Fibroblast of the aortic adventitia (primary cell): Measurements from ENCODE around the gene EEFSEC. TPM values are rescaled to one million over a fixed set of nuclear protein-coding genes. Genes with fewer than 3 reads are reported as not detected.

ENCODE experiments used
- DNase-seq: peaks from one replicate; pipeline ENCODE4 v3.0.0-alpha.2; 2010; ENCODE audit warnings: low read depth
- H3K4me3 ChIP-seq: 2 replicates; pipeline ENCODE4 v1.5.1; 2011; ENCODE audit warnings: low read depth, mild to moderate bottlenecking, control low read depth, low read length, moderate library complexity
- CTCF ChIP-seq: IDR thresholded peaks from 2 replicates; pipeline ENCODE4 v1.5.1; 2011; ENCODE audit warnings: mild to moderate bottlenecking, low read length, control low read depth, inconsistent platforms; ENCODE audit not compliant: insufficient read depth
- total RNA-seq: library from RNA; depleted of rRNA; stranded (reverse); fragments of >200 nt; gene quantifications from 2 replicates; pipeline ENCODE4 v1.2.3, GENCODE V29; 2012; ENCODE audit warnings: low replicate concordance

Gene EEFSEC
- total RNA-seq, 1 donor, result 8.1 TPM

GRCh38 chr3:128229106-128229857, 76.0 kb downstream of the EEFSEC start:
- no peak for DNase-seq
- no peak for TF ChIP-seq CTCF
- H3K4me3 ChIP-seq, result no peak overlapping the region

- TF ChIP-seq CTCF, result no peak
- H3K4me3 ChIP-seq, result no peak overlapping the region
- no peak for DNase-seq
These were observed 78.3 kb downstream of the EEFSEC start for GRCh38 chr3:128231606-128232005.

- TF ChIP-seq CTCF, result no peak
- H3K4me3 ChIP-seq, result no peak overlapping the region
- DNase-seq, result no peak
These were observed 79.3 kb downstream of the EEFSEC start for GRCh38 chr3:128232376-128233178.

GRCh38 chr3:128235207-128235926, 82.1 kb downstream of the EEFSEC start:
- H3K4me3 ChIP-seq, result no peak overlapping the region
- no peak for TF ChIP-seq CTCF
- DNase-seq, result no peak

GRCh38 chr3:128236657-128237056, 83.4 kb downstream of the EEFSEC start:
- H3K4me3 ChIP-seq, result no peak overlapping the region
- no peak for DNase-seq
- no peak for TF ChIP-seq CTCF

- DNase-seq, result no peak
- no peak overlapping the region for H3K4me3 ChIP-seq
- TF ChIP-seq CTCF, result no peak
These were observed 84.3 kb downstream of the EEFSEC start for GRCh38 chr3:128237348-128238183.
